ENCODE results near the gene SLC49A3.

DNA sequence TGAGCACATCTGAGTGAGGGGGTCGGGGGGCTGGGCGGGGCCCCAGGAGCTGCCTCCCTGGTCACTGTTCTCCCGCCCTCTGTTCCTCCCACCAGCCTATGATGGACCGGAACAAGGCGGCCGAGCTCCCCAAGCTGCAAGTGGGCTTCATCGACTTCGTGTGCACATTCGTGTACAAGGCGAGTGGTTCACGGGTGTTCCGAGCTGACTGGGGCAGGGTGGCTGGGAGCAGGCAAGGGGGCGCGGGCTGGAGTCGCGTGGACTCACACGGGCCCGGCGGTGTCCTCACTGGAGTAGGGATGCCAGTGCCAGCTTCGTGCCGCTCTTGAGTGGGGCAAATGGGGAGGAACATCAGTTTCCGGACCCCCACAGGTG is 22.5 kb downstream of the SLC49A3 start:
- TF ChIP-seq CTCF (conservative IDR thresholded peaks at IDR 0.05; ENCODE audit: low read depth, low read length) (no peak), EZH2 (IDR thresholded peaks at IDR 0.05; ENCODE audit: low read length, unreplicated experiment) (no peak), EZH2phosphoT487 (IDR thresholded peaks at IDR 0.05; ENCODE audit: borderline replicate concordance, low read length) (no peak)
